ENCODE measurements around the gene ANGPTL2. TPM values are rescaled to one million over a fixed set of nuclear protein-coding genes. Genes with fewer than 3 reads are reported as not detected.

The ANGPTL2 gene
- total RNA-seq, 1 experiment from 2014 or later, result 21.1 TPM

GRCh38 chr9:127058011-127058644, 64.3 kb downstream of the ANGPTL2 start:
- H3K27me3 ChIP-seq, result no peaks in the 10 kb centered on the region
- no peaks in the 10 kb centered on the region for H3K4me1 ChIP-seq
- H3K36me3 ChIP-seq, result no peaks in the 10 kb centered on the region
- no peaks in the 10 kb centered on the region for H3K9me3 ChIP-seq (replicated peaks)
- H3K4me3 ChIP-seq, result no peak overlapping the region
- no peak overlapping the region for H3K27ac ChIP-seq
- no peak for DNase-seq

DNA sequence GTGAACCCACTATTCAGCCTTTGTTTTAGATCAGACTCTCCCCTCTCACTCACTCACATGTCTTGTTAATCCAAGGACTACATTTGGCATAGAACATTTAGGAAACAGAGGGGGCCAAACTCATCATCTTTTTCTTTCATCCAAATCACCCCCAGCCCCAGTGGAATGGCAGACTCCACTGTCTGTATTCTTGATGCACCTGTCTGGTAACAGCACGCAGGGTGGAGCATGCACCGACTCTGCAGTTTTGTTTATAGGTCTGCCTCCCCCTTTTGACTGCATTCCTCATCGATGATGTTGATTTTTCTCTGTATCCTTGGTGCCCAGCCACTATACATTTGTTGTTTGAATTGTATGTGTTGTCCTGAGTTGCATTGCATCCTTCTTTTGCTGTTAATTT, 66.0 kb downstream of the ANGPTL2 start:
- no peaks in the 10 kb centered on the region for H3K4me1 ChIP-seq
- no peak overlapping the region for H3K27ac ChIP-seq
- no peak for DNase-seq
- H3K36me3 ChIP-seq, result no peaks in the 10 kb centered on the region
- no peak overlapping the region for H3K4me3 ChIP-seq
- no peaks in the 10 kb centered on the region for H3K27me3 ChIP-seq
- no peaks in the 10 kb centered on the region for H3K9me3 ChIP-seq (replicated peaks)

DNA sequence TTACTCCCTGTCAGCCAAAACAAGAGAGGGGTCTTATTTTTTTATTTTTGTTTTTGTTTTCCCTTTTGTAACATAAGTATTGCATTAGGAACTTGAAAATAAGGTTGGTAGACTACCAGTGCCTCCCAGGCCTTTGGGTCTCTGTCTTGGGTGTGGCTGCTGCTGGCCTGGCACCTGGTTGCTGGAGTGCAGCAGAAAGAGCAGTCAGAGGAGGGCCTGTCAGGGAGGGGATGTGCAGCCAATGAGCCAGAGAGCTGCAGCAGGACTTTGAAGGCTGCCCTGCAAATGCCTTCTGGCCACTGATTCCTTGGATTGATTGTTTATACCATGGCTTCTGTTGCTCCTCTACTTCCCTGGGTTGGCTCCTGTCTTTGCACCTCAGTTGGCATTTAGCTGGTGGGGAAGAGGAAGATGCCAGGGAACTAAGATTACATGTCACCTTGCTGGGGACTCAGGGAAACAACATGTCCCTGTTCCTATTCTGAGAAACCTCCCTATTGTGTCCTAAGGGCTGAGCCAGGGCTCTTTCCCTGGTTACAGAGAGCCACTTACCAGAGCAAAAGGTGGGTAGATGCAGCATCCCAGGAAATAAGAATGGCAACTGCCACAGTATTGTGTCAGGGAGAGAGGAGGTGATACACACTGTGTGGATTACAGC, 66.6 kb downstream of the ANGPTL2 start:
- Histone ChIP-seq H3K4me3 (no peak overlapping the region), H3K36me3 (no peaks in the 10 kb centered on the region), H3K9me3 (replicated peaks) (no peaks in the 10 kb centered on the region), H3K27me3 (no peaks in the 10 kb centered on the region), H3K4me1 (peaks cover 5% of the 10 kb centered on the region), H3K27ac (no peak overlapping the region)
- no peak for DNase-seq

- H3K4me3 ChIP-seq, result no peak overlapping the region
- no peak overlapping the region for H3K27ac ChIP-seq
- H3K9me3 ChIP-seq (replicated peaks), result no peaks in the 10 kb centered on the region
- H3K36me3 ChIP-seq, result no peaks in the 10 kb centered on the region
- DNase-seq, result no peak
- peaks cover 14% of the 10 kb centered on the region for H3K4me1 ChIP-seq
- H3K27me3 ChIP-seq, result no peaks in the 10 kb centered on the region
Observed at GRCh38 chr9:127053960-127054359, 68.5 kb downstream of the ANGPTL2 start.

GRCh38 chr9:127053057-127053821, 69.2 kb downstream of the ANGPTL2 start:
- Histone ChIP-seq H3K9me3 (replicated peaks) (no peaks in the 10 kb centered on the region), H3K4me1 (peaks cover 14% of the 10 kb centered on the region), H3K27me3 (no peaks in the 10 kb centered on the region)

GRCh38 chr9:127051881-127052595, 70.4 kb downstream of the ANGPTL2 start:
- Histone ChIP-seq H3K27me3 (no peaks in the 10 kb centered on the region), H3K4me3 (no peak overlapping the region), H3K27ac (no peak overlapping the region), H3K36me3 (no peaks in the 10 kb centered on the region), H3K9me3 (replicated peaks) (no peaks in the 10 kb centered on the region), H3K4me1 (peaks cover 14% of the 10 kb centered on the region)
- DNase-seq, result no peak

More at GRCh38 chr9:127053057-127053821, 69.2 kb downstream of the ANGPTL2 start:
- Histone ChIP-seq H3K27ac (no peak overlapping the region), H3K4me3 (no peak overlapping the region), H3K36me3 (no peaks in the 10 kb centered on the region)
- no peak for DNase-seq

DNA sequence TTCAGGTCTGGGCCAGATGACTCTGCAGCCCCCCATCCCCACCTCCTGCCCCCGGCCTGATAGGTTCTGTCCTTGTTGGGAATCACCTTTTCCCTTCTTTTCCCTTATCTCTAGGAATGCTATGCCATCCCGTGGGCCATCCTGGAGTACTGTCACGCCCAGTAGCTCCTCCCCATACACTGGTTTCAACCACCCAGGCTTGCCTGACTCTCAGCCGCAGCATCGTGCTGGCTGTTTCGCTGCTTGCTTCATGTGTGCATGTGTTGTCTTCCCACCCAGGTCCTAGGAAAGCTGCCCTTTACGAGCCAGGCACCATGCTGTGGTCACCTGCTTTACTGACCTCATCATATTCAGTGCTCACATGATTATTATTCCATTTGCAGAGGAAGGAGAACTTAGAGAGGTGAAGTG, 71.8 kb downstream of the ANGPTL2 start:
- Histone ChIP-seq H3K36me3 (no peaks in the 10 kb centered on the region), H3K4me3 (no peak overlapping the region), H3K9me3 (replicated peaks) (no peaks in the 10 kb centered on the region), H3K4me1 (peaks cover 14% of the 10 kb centered on the region), H3K27ac (no peak overlapping the region), H3K27me3 (no peaks in the 10 kb centered on the region)
- DNase-seq, result peak in 1 of 2 experiments; percentile 15

GRCh38 chr9:127050152-127050551, 72.3 kb downstream of the ANGPTL2 start:
- H3K9me3 ChIP-seq (replicated peaks), result no peaks in the 10 kb centered on the region
- H3K36me3 ChIP-seq, result no peaks in the 10 kb centered on the region
- H3K27ac ChIP-seq, result no peak overlapping the region
- no peaks in the 10 kb centered on the region for H3K27me3 ChIP-seq
- DNase-seq, result no peak
- H3K4me1 ChIP-seq, result peaks cover 14% of the 10 kb centered on the region
- no peak overlapping the region for H3K4me3 ChIP-seq

DNA sequence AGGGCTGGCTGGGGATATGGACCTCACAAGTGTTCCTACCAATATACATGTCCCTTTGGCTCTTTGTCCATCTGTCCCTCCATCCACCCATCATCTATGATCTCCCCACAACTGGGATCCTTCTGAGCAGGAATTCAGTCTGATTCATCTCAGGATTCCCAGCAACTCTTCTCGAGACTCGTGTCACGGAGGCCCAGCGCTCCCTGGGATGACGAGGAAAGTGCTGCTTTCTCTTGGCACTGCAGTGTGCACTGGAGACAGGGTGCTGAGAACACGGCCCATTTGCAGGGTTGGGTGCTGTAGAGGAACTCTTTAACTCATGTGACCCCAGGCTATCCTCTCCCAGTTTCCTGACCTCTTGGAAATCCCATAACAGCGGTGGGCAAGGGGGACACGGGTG, 72.9 kb downstream of the ANGPTL2 start:
- DNase-seq, result no peak
- no peak overlapping the region for H3K4me3 ChIP-seq
- H3K9me3 ChIP-seq (replicated peaks), result no peaks in the 10 kb centered on the region
- H3K36me3 ChIP-seq, result no peaks in the 10 kb centered on the region
- H3K27me3 ChIP-seq, result no peaks in the 10 kb centered on the region
- no peak overlapping the region for H3K27ac ChIP-seq
- H3K4me1 ChIP-seq, result peaks cover 14% of the 10 kb centered on the region

DNA sequence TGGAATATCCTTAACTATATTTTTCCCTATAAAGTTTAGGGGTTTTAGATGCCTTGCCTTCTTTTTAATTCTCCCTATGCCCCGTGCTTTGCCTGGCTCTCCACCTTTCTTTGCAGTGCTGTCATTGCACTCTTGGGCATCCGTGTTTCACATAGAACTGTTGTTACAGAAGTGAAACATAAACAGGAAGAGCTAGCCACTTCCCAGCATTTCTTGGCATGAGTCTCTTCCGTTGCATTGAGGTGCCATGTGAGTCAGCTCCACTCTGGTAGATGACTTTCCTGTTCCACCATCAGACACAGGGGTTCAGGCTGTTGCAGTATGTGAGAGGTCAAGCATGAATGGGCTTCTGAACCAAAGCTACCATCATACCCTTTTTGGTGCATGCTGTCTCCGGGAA, 73.4 kb downstream of the ANGPTL2 start:
- H3K9me3 ChIP-seq (replicated peaks), result no peaks in the 10 kb centered on the region
- peak; percentile 17 to 44 for DNase-seq
- peaks cover 14% of the 10 kb centered on the region for H3K4me1 ChIP-seq
- no peaks in the 10 kb centered on the region for H3K27me3 ChIP-seq
- no peak overlapping the region for H3K4me3 ChIP-seq
- no peak overlapping the region for H3K27ac ChIP-seq
- H3K36me3 ChIP-seq, result no peaks in the 10 kb centered on the region

DNA sequence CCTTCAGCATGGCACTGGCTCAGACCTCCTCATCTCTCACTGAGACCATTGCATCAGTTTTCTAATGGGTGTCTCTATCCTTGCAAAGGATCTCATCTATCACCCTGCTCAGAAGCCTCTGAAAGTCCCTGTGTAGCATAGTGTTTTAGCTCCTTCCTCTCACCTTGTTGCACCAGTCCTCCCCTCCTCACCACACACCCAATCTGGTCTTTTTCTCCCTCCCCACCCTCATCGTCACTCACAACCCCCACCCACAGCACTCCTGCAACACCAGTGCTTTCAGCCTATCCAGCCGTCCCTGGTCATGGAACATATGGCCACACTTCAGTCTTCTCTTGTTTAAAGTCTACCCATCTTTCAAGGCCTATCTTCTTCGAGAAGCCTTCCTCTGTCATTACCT, 74.5 kb downstream of the ANGPTL2 start:
- H3K9me3 ChIP-seq (replicated peaks), result no peaks in the 10 kb centered on the region
- no peak for DNase-seq
- H3K36me3 ChIP-seq, result no peaks in the 10 kb centered on the region

GRCh38 chr9:127045148-127045547, 77.3 kb downstream of the ANGPTL2 start:
- H3K27me3 ChIP-seq, result no peaks in the 10 kb centered on the region
- no peak overlapping the region for H3K27ac ChIP-seq
- H3K36me3 ChIP-seq, result no peaks in the 10 kb centered on the region
- H3K9me3 ChIP-seq (replicated peaks), result no peaks in the 10 kb centered on the region
- H3K4me3 ChIP-seq, result no peak overlapping the region
- DNase-seq, result no peak
- peaks cover 1% of the 10 kb centered on the region; the same call in 1 of the 2 replicates for H3K4me1 ChIP-seq

More for the DNA sequence above, 74.5 kb downstream of the ANGPTL2 start:
- Histone ChIP-seq H3K4me1 (peaks cover 14% of the 10 kb centered on the region), H3K4me3 (no peak overlapping the region), H3K27me3 (no peaks in the 10 kb centered on the region), H3K27ac (no peak overlapping the region)

DNA sequence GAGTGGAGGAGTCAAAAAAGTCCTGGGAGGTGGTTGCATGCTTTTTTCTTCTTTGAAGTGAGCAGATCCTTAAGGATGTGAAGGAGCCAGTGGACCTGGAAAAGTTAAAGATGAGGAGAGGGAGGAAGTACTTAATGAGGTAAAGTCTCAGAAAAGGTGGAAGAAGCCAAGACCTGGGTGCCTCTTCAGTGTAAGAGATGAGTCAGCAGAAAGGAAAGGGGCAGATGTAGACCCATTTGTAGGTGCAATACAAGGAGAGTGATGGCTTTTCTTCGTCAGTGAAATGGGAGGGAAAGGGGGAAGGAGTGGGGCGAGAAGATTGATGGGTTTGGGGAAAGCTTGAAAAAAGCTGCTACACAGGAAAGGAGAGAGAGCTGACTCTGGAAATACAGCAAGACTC, 82.9 kb downstream of the ANGPTL2 start:
- no peak overlapping the region for H3K27ac ChIP-seq
- no peaks in the 10 kb centered on the region for H3K9me3 ChIP-seq (replicated peaks)
- H3K36me3 ChIP-seq, result no peaks in the 10 kb centered on the region
- no peaks in the 10 kb centered on the region for H3K4me1 ChIP-seq
- DNase-seq, result no peak
- no peaks in the 10 kb centered on the region for H3K27me3 ChIP-seq
- no peak overlapping the region for H3K4me3 ChIP-seq

DNA sequence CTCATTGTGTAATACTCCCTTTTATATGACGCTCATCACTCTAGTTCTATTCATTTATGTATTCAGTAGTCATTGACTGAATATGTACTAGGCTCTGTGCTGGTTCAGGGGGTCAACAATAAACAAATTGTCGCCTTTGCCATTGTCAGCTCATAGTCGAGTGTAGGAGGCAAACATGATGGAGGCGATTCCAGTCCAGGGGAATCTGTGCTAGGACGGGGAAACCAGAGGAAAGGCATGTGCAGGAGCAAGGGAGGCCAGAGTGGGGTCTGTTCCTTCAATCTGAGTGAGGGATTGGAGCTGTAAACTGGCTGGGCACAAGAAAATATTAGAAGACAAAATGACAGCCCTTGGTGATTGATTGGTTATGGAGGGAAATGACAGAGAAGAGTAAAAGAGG, 83.9 kb downstream of the ANGPTL2 start:
- Histone ChIP-seq H3K27ac (no peak overlapping the region), H3K4me1 (peaks cover 7% of the 10 kb centered on the region), H3K9me3 (replicated peaks) (no peaks in the 10 kb centered on the region), H3K36me3 (no peaks in the 10 kb centered on the region), H3K27me3 (no peaks in the 10 kb centered on the region), H3K4me3 (no peak overlapping the region)
- no peak for DNase-seq
